Heart right ventricle (tissue), 16 donors: Measurements from ENCODE around the gene FGF19. TPM values are rescaled to one million over a fixed set of nuclear protein-coding genes. Genes with fewer than 3 reads are reported as not detected.

Experiments used
- ATAC-seq, 8 donors: fragments of 200-7000 bp; cut with Tn5 transposase; one replicate each; pipeline ENCODE4 v1.9.1; 2020; ENCODE audit warnings: mild to moderate bottlenecking in 8 of 8, moderate library complexity in 8 of 8, moderate number of reproducible peaks in 1 of 8
- DNase-seq, 2 donors: peaks; one replicate each; pipeline ENCODE4 v3.0.0-alpha.2; 2020
- H3K27ac ChIP-seq, 10 donors: fragments of 200-600 bp; sonication (generic) in 2 of 10; one replicate each; pipeline versions ENCODE4 v1.5.0 to v1.8.0; 2020 to 2022; ENCODE audit warnings: mild to moderate bottlenecking in 3 of 10
- H3K27me3 ChIP-seq, 7 donors: fragments of 200-600 bp; one replicate each; pipeline ENCODE4 v1.8.0; 2021 to 2022; ENCODE audit warnings: mild to moderate bottlenecking in 2 of 7
- H3K36me3 ChIP-seq, 9 donors: fragments of 200-600 bp; sonication (generic) in 1 of 9; one replicate each; pipeline versions ENCODE4 v1.5.0 to v1.8.0; 2020 to 2022; ENCODE audit warnings: mild to moderate bottlenecking in 2 of 9
- H3K4me1 ChIP-seq, 9 donors: fragments of 200-600 bp; sonication (generic) in 1 of 9; one replicate each; pipeline versions ENCODE4 v1.5.0 to v1.8.0; 2020 to 2022; ENCODE audit warnings: mild to moderate bottlenecking in 4 of 9
- H3K4me3 ChIP-seq, 10 donors: fragments of 200-600 bp; sonication (generic) in 2 of 10; one replicate each; pipeline versions ENCODE4 v1.5.0 to v1.8.0; 2020 to 2022; ENCODE audit warnings: mild to moderate bottlenecking in 7 of 10, moderate library complexity in 2 of 10
- H3K9me3 ChIP-seq, 11 donors: fragments of 200-600 bp in 10 of 11; sonication (generic) in 2 of 11; one replicate each; pipeline versions ENCODE4 v1.5.0 to v1.8.0; 2013 to 2022; ENCODE audit warnings: mild to moderate bottlenecking in 2 of 11, control low read depth in 1 of 11, moderate library complexity in 1 of 11
- CTCF ChIP-seq, 9 donors: fragments of 200-600 bp; sonication (generic) in 2 of 9; IDR thresholded peaks; one replicate each; pipeline versions ENCODE4 v1.5.0 to v1.8.0; 2021 to 2022; ENCODE audit warnings: antibody characterized with exemption in 9 of 9, mild to moderate bottlenecking in 5 of 9, moderate library complexity in 1 of 9
- WGBS, 2 donors: extraction: QIAGEN DNeasy Blood & Tissue Kit; methylation state at CpG; one replicate each; pipeline ENCODE4 v1.1.7; 2013; ENCODE audit warnings: inconsistent platforms in 1 of 2; 5-methylcytosine and 5-hydroxymethylcytosine counted together
- intact Hi-C, 10 donors: fragments of 100-400 bp; cut with DNase I; formaldehyde crosslinking; loops; one replicate each; pipeline versions ENCODE4 v1.11.1 to v1.14.2; 2022
- polyA plus RNA-seq, 2 donors: library from polyadenylated mRNA; stranded (reverse); fragments of 200-250 nt; gene quantifications; one replicate each; pipeline ENCODE4 v1.2.3, GENCODE V29; 2013
- total RNA-seq, 10 donors: library from RNA; stranded (reverse); fragmentation: NEBNext Ultra II Directional in 3 of 10; extraction: Animal tissue kit (Norgen Biotek cat#: 25700) in 3 of 10; gene quantifications; one replicate each; pipeline versions ENCODE4 v1.2.1 to v1.2.4, GENCODE V29; 2021 to 2023
- donor health status: Arrhythmogenic right ventricular cardiomyopathy.
- donor health status: ischemic (EF 13 %, LVEDD 7.1; RV severe dilation, severe dysfunction).
- donor health status: healthy with polysubstance abuse.
- donor health status: DM: no; HTN: yes; CAD: no.
- donor health status: DM: no; HTN: no; CAD: no.
- donor health status: ischemic (EF 25% LVEDD 6.9; RV normal size, moderate dysfunction).
- donor health status: ischemic (EF 25% LVEDD 5.7; RV mildly dilated, moderate dysfunction).
- donor health status: healthy.
- donor health status: DM: yes; HTN: yes; CAD: no.
- donor health status: Ischemic cardiomyopathy.
- donor health status: ischemic (EF 35%, LVEDD 5.7; RV mildly dilated, moderate dysfunction).
- donor health status: nonischemic (EF 11% LVEDD 7.7; RV severe dilation, severe dysfunction).
- donor health status: DM: yes; HTN: yes; CAD: no.
- donor health status: PGD.
- donor health status: ischemic (EF 29% LVEDD 5.4; RV normal size, mild dysfunction).
- donor health status: nonischemic (EF 23%, LVEDD 6.1; RV moderate dilation, normal function).

Gene FGF19
- total and polyA plus RNA-seq, 12 donors: not detected

- ATAC-seq (no peak), DNase-seq (no peak)
- Histone ChIP-seq H3K4me1 (no peaks in the 10 kb centered on the region), H3K4me3 (no peak overlapping the region), H3K9me3 (no peaks in the 10 kb centered on the region), H3K27me3 (peaks cover 0 to 62% (median 22%) of the 10 kb centered on the region in 7 donors), H3K36me3 (no peaks in the 10 kb centered on the region), H3K27ac (no peak overlapping the region)
- 76 to 85% methylated on average over 8 of the region's 8 CpGs for WGBS, 2 donors
- no peak for TF ChIP-seq CTCF (IDR thresholded peaks at IDR 0.05)
- intact Hi-C loops: no loop called here
Observed at GRCh38 chr11:69746140-69746539, 42.3 kb upstream of the FGF19 start.

- Histone ChIP-seq H3K4me1 (no peaks in the 10 kb centered on the region), H3K27ac (no peak overlapping the region), H3K36me3 (no peaks in the 10 kb centered on the region), H3K27me3 (peaks cover 0 to 52% (median 20%) of the 10 kb centered on the region in 7 donors), H3K4me3 (no peak overlapping the region), H3K9me3 (peaks cover 0 to under 1% (median 0%) of the 10 kb centered on the region in 11 donors)
- no peak for TF ChIP-seq CTCF (IDR thresholded peaks at IDR 0.05)
- no peak for DNase-seq
- no peak for ATAC-seq
- 83 to 90% methylated on average over 10 of the region's 10 CpGs for WGBS, 2 donors
- intact Hi-C loops: no loop called here
Observed at GRCh38 chr11:69745201-69745600, 41.4 kb upstream of the FGF19 start.

GRCh38 chr11:69744435-69744834 is 40.6 kb upstream of the FGF19 start:
- no peak for TF ChIP-seq CTCF (IDR thresholded peaks at IDR 0.05)
- no peak for ATAC-seq
- no peak overlapping the region for H3K4me3 ChIP-seq
- no peaks in the 10 kb centered on the region for H3K4me1 ChIP-seq
- intact Hi-C loops: loop anchor here in 1 of 10 donors (5.0 kb wide), 1 partner anchor 1727 kb away; no protein-coding TSS in a partner anchor
- no peaks in the 10 kb centered on the region for H3K36me3 ChIP-seq
- 62 to 64% methylated on average over 7 of the region's 7 CpGs for WGBS, 2 donors
- peaks cover 0 to 47% (median 13%) of the 10 kb centered on the region in 7 donors for H3K27me3 ChIP-seq
- H3K9me3 ChIP-seq: peaks cover 0 to 8% (median 0%) of the 10 kb centered on the region in 11 donors
- DNase-seq: no peak
- no peak overlapping the region for H3K27ac ChIP-seq

- no peak for TF ChIP-seq CTCF (IDR thresholded peaks at IDR 0.05)
- DNase-seq (no peak), ATAC-seq (no peak)
- 94 to 95% methylated on average over 3 of the region's 3 CpGs for WGBS, 2 donors
- intact Hi-C loops: no loop called here
- Histone ChIP-seq H3K4me1 (no peaks in the 10 kb centered on the region), H3K9me3 (peaks cover 0 to 42% (median 15%) of the 10 kb centered on the region in 11 donors), H3K4me3 (no peak overlapping the region), H3K27me3 (peaks cover 0 to 28% (median 14%) of the 10 kb centered on the region in 7 donors), H3K36me3 (no peaks in the 10 kb centered on the region), H3K27ac (no peak overlapping the region)
Observed at GRCh38 chr11:69734841-69735240, 31.0 kb upstream of the FGF19 start.
